Measurements from ENCODE around the gene CORO7.
A peak's percentile ranks its signal among the peaks of the same experiment; 100 is the strongest.

CORO7 gene

GRCh38 chr16:4332623-4333307 lies 83.6 kb downstream of the CORO7 start:
- Histone ChIP-seq H3K4me2 (ENCODE audit: insufficient read depth, low read length) (no peak overlapping the region), H3K9me3 (ENCODE audit: insufficient read depth, low read length, severe bottlenecking) (no peaks in the 10 kb centered on the region), H3K79me2 (ENCODE audit: insufficient read depth, low read length) (no peaks in the 10 kb centered on the region), H3K4me1 (ENCODE audit: insufficient read depth, low read length) (no peaks in the 10 kb centered on the region), H3K36me3 (ENCODE audit: insufficient read depth, low read length) (no peaks in the 10 kb centered on the region), H2AFZ (ENCODE audit: low read depth, low read length) (no peak overlapping the region), H4K20me1 (ENCODE audit: insufficient read depth, low read length) (peaks cover 18% of the 10 kb centered on the region), H3K27me3 (ENCODE audit: insufficient read depth, low read length, poor library complexity) (no peaks in the 10 kb centered on the region), H3K27ac (ENCODE audit: low read length) (no peak overlapping the region), H3K4me3 (ENCODE audit: low read depth in 1 of 2, low read length in 2 of 2) (no peak overlapping the region), H3K9ac (ENCODE audit: low read depth, low read length) (no peak overlapping the region)
- TF ChIP-seq EZH2 (IDR thresholded peaks at IDR 0.05; ENCODE audit: borderline replicate concordance, low read depth, low read length, severe bottlenecking): no peak
- DNase-seq (no peak), ATAC-seq (ENCODE audit: insufficient read depth, low read depth) (no peak)

GRCh38 chr16:4332083-4332482 lies 84.3 kb downstream of the CORO7 start:
- TF ChIP-seq EZH2 (IDR thresholded peaks at IDR 0.05; ENCODE audit: borderline replicate concordance, low read depth, low read length, severe bottlenecking) (no peak), CTCF (IDR thresholded peaks at IDR 0.05; ENCODE audit: borderline replicate concordance, extremely low read depth, low read length, poor library complexity, severe bottlenecking) (no peak)
- Histone ChIP-seq H3K27me3 (ENCODE audit: insufficient read depth, low read length, poor library complexity) (no peaks in the 10 kb centered on the region), H3K9ac (ENCODE audit: low read depth, low read length) (no peak overlapping the region), H3K4me2 (ENCODE audit: insufficient read depth, low read length) (no peak overlapping the region), H4K20me1 (ENCODE audit: insufficient read depth, low read length) (peaks cover 15% of the 10 kb centered on the region), H3K36me3 (ENCODE audit: insufficient read depth, low read length) (no peaks in the 10 kb centered on the region), H3K4me1 (ENCODE audit: insufficient read depth, low read length) (no peaks in the 10 kb centered on the region), H2AFZ (ENCODE audit: low read depth, low read length) (no peak overlapping the region), H3K27ac (ENCODE audit: low read length) (no peak overlapping the region), H3K4me3 (ENCODE audit: low read depth in 1 of 2, low read length in 2 of 2) (no peak overlapping the region), H3K79me2 (ENCODE audit: insufficient read depth, low read length) (no peaks in the 10 kb centered on the region), H3K9me3 (ENCODE audit: insufficient read depth, low read length, severe bottlenecking) (no peaks in the 10 kb centered on the region)
- DNase-seq: no peak
- no peak for ATAC-seq (ENCODE audit: insufficient read depth, low read depth)

GRCh38 chr16:4330277-4330874 lies 86.0 kb downstream of the CORO7 start:
- no peak overlapping the region for H2AFZ ChIP-seq (ENCODE audit: low read depth, low read length)
- TF ChIP-seq EZH2 (IDR thresholded peaks at IDR 0.05; ENCODE audit: borderline replicate concordance, low read depth, low read length, severe bottlenecking) (no peak), CTCF (IDR thresholded peaks at IDR 0.05; ENCODE audit: borderline replicate concordance, extremely low read depth, low read length, poor library complexity, severe bottlenecking) (peak; percentile 88)
- H3K9ac ChIP-seq (ENCODE audit: low read depth, low read length): no peak overlapping the region
- no peaks in the 10 kb centered on the region for H3K4me1 ChIP-seq (ENCODE audit: insufficient read depth, low read length)
- DNase-seq: peak; percentile 59
- H3K36me3 ChIP-seq (ENCODE audit: insufficient read depth, low read length): no peaks in the 10 kb centered on the region
- ATAC-seq (ENCODE audit: insufficient read depth, low read depth): peak; percentile 87
- no peaks in the 10 kb centered on the region for H3K9me3 ChIP-seq (ENCODE audit: insufficient read depth, low read length, severe bottlenecking)
- no peak overlapping the region for H3K4me2 ChIP-seq (ENCODE audit: insufficient read depth, low read length)
- no peaks in the 10 kb centered on the region for H3K27me3 ChIP-seq (ENCODE audit: insufficient read depth, low read length, poor library complexity)
- peaks cover 17% of the 10 kb centered on the region for H4K20me1 ChIP-seq (ENCODE audit: insufficient read depth, low read length)
- no peaks in the 10 kb centered on the region for H3K79me2 ChIP-seq (ENCODE audit: insufficient read depth, low read length)
- no peak overlapping the region for H3K27ac ChIP-seq (ENCODE audit: low read length)
- no peak overlapping the region for H3K4me3 ChIP-seq (ENCODE audit: low read depth in 1 of 2, low read length in 2 of 2)
